ENCODE results near the gene COX4I1.

Gene COX4I1

GRCh38 chr16:85752511-85753420 is 46.7 kb upstream of the COX4I1 start:
- POLR2A ChIA-PET: no interaction called here
- DNase-seq (ENCODE audit: extremely low spot score): peak; percentile 57
- CTCF ChIA-PET: interaction anchor here (0.9 kb wide), 1 partner anchor 9 kb away, joined by 3 read pairs; no protein-coding TSS in a partner anchor
- TF ChIP-seq PKNOX1 (IDR thresholded peaks at IDR 0.05) (0 out of 2 replicates have a peak, but pooled peaks have one; percentile 1), BHLHE40 (IDR thresholded peaks at IDR 0.05; ENCODE audit: borderline replicate concordance) (no peak)

- TF ChIP-seq NFRKB (IDR thresholded peaks at IDR 0.05) (no peak), ZNF384 (IDR thresholded peaks at IDR 0.05) (no peak), PKNOX1 (IDR thresholded peaks at IDR 0.05) (no peak), ARNT (IDR thresholded peaks at IDR 0.05) (no peak), FOXK2 (IDR thresholded peaks at IDR 0.05) (no peak)
- no peak for DNase-seq (ENCODE audit: extremely low spot score)
- ChIA-PET CTCF (no interaction called here), POLR2A (no interaction called here)
Measured at GRCh38 chr16:85753559-85753958, 45.9 kb upstream of the COX4I1 start.

GRCh38 chr16:85753976-85754375 is 45.5 kb upstream of the COX4I1 start:
- ChIA-PET POLR2A (no interaction called here), CTCF (no interaction called here)
- TF ChIP-seq FOXM1 (IDR thresholded peaks at IDR 0.05; ENCODE audit: borderline replicate concordance) (no peak), PKNOX1 (IDR thresholded peaks at IDR 0.05) (no peak), ELF4 (IDR thresholded peaks at IDR 0.05) (no peak)
- DNase-seq (ENCODE audit: extremely low spot score): no peak

- no peak for TF ChIP-seq FOXM1 (IDR thresholded peaks at IDR 0.05; ENCODE audit: borderline replicate concordance)
- ChIA-PET CTCF (no interaction called here), POLR2A (no interaction called here)
- DNase-seq (ENCODE audit: extremely low spot score): no peak
Measured at GRCh38 chr16:85754413-85754812, 45.1 kb upstream of the COX4I1 start.

- ChIA-PET CTCF (no interaction called here), POLR2A (no interaction called here)
- no peak for TF ChIP-seq SUZ12 (IDR thresholded peaks at IDR 0.05)
- no peak for TF ChIP-seq TARDBP (IDR thresholded peaks at IDR 0.05)
- no peak for TF ChIP-seq SP1 (IDR thresholded peaks at IDR 0.05)
- TF ChIP-seq HDGF (IDR thresholded peaks at IDR 0.05; ENCODE audit: borderline replicate concordance): no peak
- no peak for TF ChIP-seq L3MBTL2 (conservative IDR thresholded peaks at IDR 0.05)
- TF ChIP-seq BHLHE40 (IDR thresholded peaks at IDR 0.05; ENCODE audit: borderline replicate concordance): no peak
- DNase-seq (ENCODE audit: extremely low spot score): no peak
Measured at GRCh38 chr16:85755929-85756768, 43.3 kb upstream of the COX4I1 start.

- ChIA-PET POLR2A (no interaction called here), CTCF (no interaction called here)
- TF ChIP-seq HDGF (IDR thresholded peaks at IDR 0.05; ENCODE audit: borderline replicate concordance) (no peak), FOXA1 (IDR thresholded peaks at IDR 0.05) (no peak), ELF4 (IDR thresholded peaks at IDR 0.05) (no peak), NFRKB (IDR thresholded peaks at IDR 0.05) (no peak), SUZ12 (IDR thresholded peaks at IDR 0.05) (no peak), FOXK2 (IDR thresholded peaks at IDR 0.05) (no peak), ARNT (IDR thresholded peaks at IDR 0.05) (no peak), TARDBP (IDR thresholded peaks at IDR 0.05) (no peak), ZNF384 (IDR thresholded peaks at IDR 0.05) (no peak), L3MBTL2 (conservative IDR thresholded peaks at IDR 0.05) (no peak), BHLHE40 (IDR thresholded peaks at IDR 0.05; ENCODE audit: borderline replicate concordance) (no peak), PKNOX1 (IDR thresholded peaks at IDR 0.05) (no peak), LEF1 (IDR thresholded peaks at IDR 0.05; ENCODE audit: borderline replicate concordance) (no peak), CTBP1 (IDR thresholded peaks at IDR 0.05; ENCODE audit: borderline replicate concordance) (no peak), SP1 (IDR thresholded peaks at IDR 0.05) (no peak), FOXM1 (IDR thresholded peaks at IDR 0.05; ENCODE audit: borderline replicate concordance) (no peak)
- DNase-seq (ENCODE audit: extremely low spot score): no peak
Measured at GRCh38 chr16:85757341-85757822, 42.1 kb upstream of the COX4I1 start.

All from HEK293T (cell line).